ENCODE data around the gene PHF2.

GRCh38 chr9:93622691-93623090 is 46.3 kb downstream of the PHF2 start:
- TF ChIP-seq CTCF (IDR thresholded peaks at IDR 0.05) = no peak
- no peak for TF ChIP-seq POLR2A (IDR thresholded peaks at IDR 0.05)
